ENCODE data around the gene FXR2.
A peak's percentile ranks its signal among the peaks of the same experiment; 100 is the strongest.

Gene FXR2

GRCh38 chr17:7587420-7588151 lies 27.1 kb downstream of the FXR2 start:
- DNase-seq: no peak

- no peak for DNase-seq
Measured at GRCh38 chr17:7586673-7587419, 27.9 kb downstream of the FXR2 start.

GRCh38 chr17:7583253-7584109 lies 31.2 kb downstream of the FXR2 start, which contains the start of gene MPDU1:
MPDU1 (plus strand) TSS chr17:7583852; CDS start chr17:7583863, 11 bp downstream.
- DNase-seq: peak; percentile 98

- DNase-seq: no peak
Measured at GRCh38 chr17:7582396-7583252, 32.1 kb downstream of the FXR2 start.

GRCh38 chr17:7580604-7581575 lies 33.8 kb downstream of the FXR2 start:
- no peak for DNase-seq

- DNase-seq: no peak
Measured at GRCh38 chr17:7579834-7580603, 34.7 kb downstream of the FXR2 start.

- DNase-seq: no peak
Measured at GRCh38 chr17:7579001-7579833, 35.5 kb downstream of the FXR2 start, which contains the start of gene CD68. CD68 (plus strand) TSS chr17:7579638; CDS start chr17:7579678, 40 bp downstream.

GRCh38 chr17:7577327-7578199 lies 37.1 kb downstream of the FXR2 start:
- no peak for DNase-seq

GRCh38 chr17:7576432-7576937 lies 38.2 kb downstream of the FXR2 start:
- DNase-seq: no peak

- no peak for DNase-seq
Measured at GRCh38 chr17:7575959-7576358, 38.7 kb downstream of the FXR2 start.

GRCh38 chr17:7575481-7575883 lies 39.2 kb downstream of the FXR2 start:
- no peak for DNase-seq

GRCh38 chr17:7574176-7574953 lies 40.3 kb downstream of the FXR2 start:
- no peak for DNase-seq

GRCh38 chr17:7573324-7574080 lies 41.2 kb downstream of the FXR2 start:
- DNase-seq: peak; percentile 79

- peak; percentile 98 for DNase-seq
Measured at GRCh38 chr17:7572588-7573323, 41.9 kb downstream of the FXR2 start.

GRCh38 chr17:7572338-7572587 lies 42.4 kb downstream of the FXR2 start:
- DNase-seq: no peak

GRCh38 chr17:7570351-7570750 lies 44.3 kb downstream of the FXR2 start:
- DNase-seq: no peak

Data from DMS79 (cell line).